Stimulated activated CD4-positive, alpha-beta T cell treated with anti-CD3 and anti-CD28 coated beads, TNF-alpha, amount 100 ng/mL, for 4 hours (primary cell): Measurements from ENCODE around the gene DMXL2.
"Not testable (repeated sequence)": the region's sequence is repeated elsewhere in the genome, so short reads cannot be mapped to it uniquely, and the experiment has no call there.

Source experiments
- DNase-seq, 3 experiments: peaks; one replicate each; pipeline ENCODE4 v3.0.0-alpha.2; 2020; ENCODE audit warnings: low read depth in 3 of 3

The DMXL2 gene

GRCh38 chr15:51621936-51622603 is 501 bp downstream of the DMXL2 start:
- DNase-seq: peak in 1 of 3 experiments; percentile 1

GRCh38 chr15:51621155-51621765 is 1.3 kb downstream of the DMXL2 start:
- DNase-seq: no peak

DNA sequence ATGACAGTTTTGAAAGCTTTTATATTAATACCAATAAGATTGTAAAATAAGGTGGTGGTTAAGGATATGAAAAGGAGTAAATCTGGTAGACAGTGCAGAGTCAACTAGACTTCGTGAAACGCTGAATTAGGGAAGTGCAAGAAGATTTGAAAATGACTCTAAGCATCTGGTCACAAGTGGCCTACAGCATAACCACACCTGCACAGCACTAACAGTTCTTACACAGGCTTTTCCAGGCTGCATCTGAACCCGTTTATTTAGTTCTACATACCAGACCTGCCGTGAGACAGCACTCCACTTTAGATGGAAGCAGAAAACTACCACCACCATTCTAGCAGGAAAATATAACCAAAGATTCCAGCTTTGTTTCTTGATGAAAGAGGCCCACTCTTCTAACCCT is 1.9 kb downstream of the DMXL2 start:
- DNase-seq: no peak

DNA sequence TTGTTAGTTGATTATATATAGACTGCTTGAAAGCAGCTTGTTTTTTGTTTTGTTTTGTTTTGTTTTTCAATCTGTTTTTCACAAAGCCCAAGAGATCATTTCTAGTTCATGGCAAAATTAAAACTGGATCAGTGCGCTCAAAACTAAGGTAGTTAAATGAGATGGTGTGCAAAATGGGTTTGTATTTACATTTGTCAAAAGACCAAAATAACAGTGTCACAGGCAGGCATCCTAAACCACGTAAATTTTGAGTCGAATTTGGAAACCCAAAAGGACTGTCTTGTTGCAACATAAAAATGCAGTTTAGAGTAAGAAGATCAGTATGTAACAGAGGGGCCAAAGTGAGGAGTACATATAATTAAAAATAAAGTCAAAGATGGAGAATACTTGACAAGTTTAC is 2.4 kb downstream of the DMXL2 start:
- DNase-seq: no peak

- DNase-seq: no peak
Observed at GRCh38 chr15:51619331-51620035, 3.1 kb downstream of the DMXL2 start.

GRCh38 chr15:51617886-51618285 is 4.7 kb downstream of the DMXL2 start:
- DNase-seq: no peak

DNA sequence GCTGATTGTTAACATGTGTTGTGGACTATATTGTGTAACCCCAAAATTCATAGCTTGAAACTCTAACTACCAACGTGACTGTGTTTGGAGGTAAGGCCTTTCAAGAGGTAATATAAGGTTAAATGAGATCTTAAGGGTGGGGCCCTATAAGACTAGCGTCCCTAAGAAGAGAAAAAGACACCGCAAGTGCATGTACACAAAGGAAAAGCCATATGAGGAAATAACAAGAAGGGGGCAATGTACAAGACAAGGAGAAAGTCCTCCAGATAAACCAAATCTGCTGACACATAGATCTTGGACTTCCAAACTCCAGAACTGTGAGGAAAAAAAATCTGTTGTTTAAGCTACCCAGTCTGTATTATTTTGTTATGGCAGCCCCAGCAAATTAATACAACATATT is 8.6 kb downstream of the DMXL2 start:
- DNase-seq: no peak

- not testable (repeated sequence) for DNase-seq
Observed at GRCh38 chr15:51612669-51613068, 9.9 kb downstream of the DMXL2 start.

DNA sequence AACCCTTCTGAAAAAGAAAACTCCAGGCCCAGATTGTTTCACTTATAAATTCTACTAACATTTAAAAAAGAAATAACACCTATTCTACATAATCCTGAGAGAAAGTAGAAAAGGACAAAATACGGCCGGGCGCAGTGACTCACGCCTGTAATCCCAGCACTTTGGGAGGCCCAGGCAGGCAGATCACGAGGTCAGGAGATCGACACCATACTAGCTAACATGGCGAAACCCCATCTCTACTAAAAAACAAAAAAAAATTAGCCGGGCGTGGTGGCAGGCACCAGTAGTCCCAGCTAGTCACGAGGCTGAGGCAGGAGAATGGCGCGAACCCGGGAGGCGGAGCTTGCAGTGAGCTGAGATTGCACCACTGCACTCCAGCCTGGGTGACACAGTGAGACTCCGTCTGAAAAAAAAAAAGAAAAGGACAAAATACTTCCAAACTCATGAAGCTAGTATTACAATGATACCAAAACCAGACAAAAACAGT is 19.1 kb downstream of the DMXL2 start:
- DNase-seq: not testable (repeated sequence)

DNA sequence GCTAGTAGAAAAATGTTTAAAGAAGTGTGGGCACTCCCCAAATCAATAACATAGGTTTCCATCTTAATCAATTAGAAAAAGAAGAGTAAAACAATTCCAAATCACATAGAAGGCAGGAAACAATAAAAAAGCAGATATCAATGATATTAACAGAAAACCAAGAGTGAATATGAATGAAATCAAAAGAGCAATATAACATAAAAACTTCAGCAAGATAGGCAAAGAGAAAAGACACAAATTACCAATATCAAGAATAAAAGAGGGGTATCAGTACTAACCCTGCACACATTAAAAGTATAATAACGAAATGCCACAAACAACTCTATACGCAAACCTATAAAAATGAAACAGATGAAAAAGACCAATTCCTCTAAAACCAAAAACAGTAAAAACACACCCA is 19.6 kb downstream of the DMXL2 start:
- no peak for DNase-seq

GRCh38 chr15:51602484-51602883 is 20.1 kb downstream of the DMXL2 start:
- no peak for DNase-seq

DNA sequence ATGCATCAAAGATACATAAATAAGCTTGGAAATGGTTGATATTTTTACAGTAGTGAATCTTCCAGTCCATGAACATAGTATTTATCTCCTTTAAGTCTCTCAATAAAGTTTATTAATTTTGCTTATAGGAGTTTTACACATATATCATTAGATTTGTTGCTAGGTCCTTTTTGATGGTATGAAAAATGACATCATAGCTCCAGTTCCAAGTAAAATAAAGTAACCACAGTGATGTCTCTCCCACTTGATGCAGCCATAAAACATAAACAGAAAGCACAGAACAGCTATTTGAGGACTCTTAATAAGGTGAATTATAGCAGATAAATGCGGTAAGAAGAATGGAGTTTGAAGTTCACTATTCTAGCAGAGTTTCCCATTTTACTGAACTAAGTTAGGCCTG is 20.8 kb downstream of the DMXL2 start:
- no peak for DNase-seq

- DNase-seq: no peak
Observed at GRCh38 chr15:51600114-51600513, 22.5 kb downstream of the DMXL2 start.

GRCh38 chr15:51589881-51590568 is 32.5 kb downstream of the DMXL2 start:
- no peak for DNase-seq

DNA sequence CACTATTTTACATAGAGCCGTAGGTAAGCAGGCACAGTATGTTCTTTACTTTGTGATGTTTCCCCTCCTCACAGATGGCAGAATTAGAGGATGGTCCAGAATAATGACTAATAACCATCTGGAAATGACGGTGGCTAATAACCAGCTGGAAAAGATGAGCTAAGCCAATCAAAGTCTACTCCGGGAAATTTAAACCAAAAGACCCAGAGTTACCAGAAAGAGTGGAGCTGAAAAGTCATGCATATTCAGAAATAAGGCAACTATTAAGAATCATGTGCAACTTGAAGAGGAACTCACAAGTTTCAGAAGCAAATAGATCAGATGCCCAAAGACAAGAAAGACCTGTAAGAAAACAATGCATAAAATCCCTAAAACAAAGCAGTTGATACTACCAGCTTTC is 33.6 kb downstream of the DMXL2 start:
- DNase-seq: no peak

- no peak for DNase-seq
Observed at GRCh38 chr15:51585986-51586385, 36.6 kb downstream of the DMXL2 start.

- DNase-seq: no peak
Observed at GRCh38 chr15:51580982-51581381, 41.6 kb downstream of the DMXL2 start.

DNA sequence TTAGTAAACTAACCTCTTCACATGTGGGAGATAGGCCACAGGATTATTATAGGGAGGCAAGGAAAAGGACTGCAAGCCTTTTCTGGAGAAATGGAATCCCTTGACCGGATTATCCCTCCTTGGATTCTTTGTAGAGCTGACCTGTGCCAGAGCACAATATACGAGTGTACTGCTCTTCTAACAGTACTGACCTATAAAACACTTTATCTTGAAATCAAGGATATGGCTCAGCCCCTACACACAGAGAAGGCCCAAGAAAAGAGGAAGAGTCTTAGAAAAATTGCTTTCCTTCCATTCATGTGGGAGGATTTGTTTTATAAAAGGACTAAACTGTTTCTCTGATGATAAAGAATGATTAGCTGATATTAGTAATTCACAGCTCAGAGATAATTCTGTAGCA is 42.2 kb downstream of the DMXL2 start:
- DNase-seq: no peak

- DNase-seq: no peak
Observed at GRCh38 chr15:51579012-51579411, 43.6 kb downstream of the DMXL2 start.

GRCh38 chr15:51577636-51578304 is 44.8 kb downstream of the DMXL2 start:
- no peak for DNase-seq

- DNase-seq: no peak
Observed at GRCh38 chr15:51576911-51577500, 45.6 kb downstream of the DMXL2 start.
